H1 (cell line): ENCODE results near the gene MAP1B. TPM values are rescaled to one million over a fixed set of nuclear protein-coding genes. Genes with fewer than 3 reads are reported as not detected.

Experiments
- CTCF ChIA-PET: fragments of 300-600 bp; sonication (Branson Sonifier 250); formaldehyde crosslinking; loops from one replicate; lab custom pipeline; 2021; ENCODE audit not compliant: partially characterized antibody; lab: Charles Lee
- POLR2A ChIA-PET: fragments of 300-600 bp; sonication (Branson Sonifier 250); formaldehyde crosslinking; loops from one replicate; lab custom pipeline; 2021; ENCODE audit warnings: inconsistent platforms; ENCODE audit not compliant: partially characterized antibody; lab: Charles Lee
- DNase-seq, 2 experiments: peaks; one replicate each; pipeline versions ENCODE4 v3.0.0 to v3.0.0-alpha.2; 2010 to 2022; ENCODE audit warnings: low spot score in 2 of 2, low read depth in 1 of 2, mixed read lengths in 1 of 2
- FAIRE-seq: peaks from 2 replicates; lab custom pipeline; 2011; peaks lifted over from hg19 to GRCh38; lab: Jason Lieb, UNC
- H2AFZ ChIP-seq: 2 replicates; pipeline ENCODE4 v1.8.1; 2012; ENCODE audit warnings: low read length, inconsistent platforms
- H2AK5ac ChIP-seq: 2 replicates; pipeline ENCODE4 v1.6.1; 2013; ENCODE audit warnings: low read depth, low read length
- H2BK120ac ChIP-seq: replicated peaks from 2 replicates; pipeline ENCODE3; 2013; ENCODE audit warnings: low read depth, low read length, inconsistent platforms
- H2BK12ac ChIP-seq: 2 replicates; pipeline ENCODE4 v1.6.1; 2013; ENCODE audit warnings: low read depth, low read length
- H2BK15ac ChIP-seq: 2 replicates; pipeline ENCODE4 v1.6.1; 2013; ENCODE audit warnings: low read length
- H2BK20ac ChIP-seq: 2 replicates; pipeline ENCODE4 v1.6.1; 2013; ENCODE audit warnings: low read length
- H2BK5ac ChIP-seq: 2 replicates; pipeline ENCODE4 v1.6.1; 2013; ENCODE audit warnings: low read depth, low read length
- H3K14ac ChIP-seq: 2 replicates; pipeline ENCODE4 v1.6.1; 2013; ENCODE audit warnings: inconsistent platforms; ENCODE audit not compliant: insufficient read length
- H3K18ac ChIP-seq: 2 replicates; pipeline ENCODE4 v1.6.1; 2013; ENCODE audit warnings: low read length; ENCODE audit errors: extremely low read depth
- H3K23ac ChIP-seq: 2 replicates; pipeline ENCODE4 v1.6.1; 2013; ENCODE audit warnings: inconsistent platforms; ENCODE audit not compliant: insufficient read length
- H3K23me2 ChIP-seq: 2 replicates; pipeline ENCODE4 v1.6.1; 2013; ENCODE audit warnings: low read depth, low read length
- H3K27ac ChIP-seq: 2 replicates; pipeline ENCODE4 v1.6.1; 2011; ENCODE audit warnings: low read depth, low read length, inconsistent platforms
- H3K27me3 ChIP-seq, 4 experiments: replicated peaks in 1 of 4; 1 replicate in 1 of 4; 2 replicates in 3 of 4; pipeline versions ENCODE4 v1.6.1 to v1.8.1; 2011 to 2013; ENCODE audit warnings: low read length in 3 of 4, mild to moderate bottlenecking in 3 of 4, inconsistent platforms in 2 of 4, mixed read lengths in 2 of 4, moderate library complexity in 1 of 4; ENCODE audit not compliant: control insufficient read depth in 3 of 4, insufficient read depth in 3 of 4; ENCODE audit errors: extremely low read depth in 1 of 4
- H3K36me3 ChIP-seq, 4 experiments: 2 replicates each; pipeline versions ENCODE4 v1.6.1 to v1.8.1; 2011 to 2013; ENCODE audit warnings: mild to moderate bottlenecking in 4 of 4, low read length in 3 of 4, moderate library complexity in 2 of 4, control low read depth in 1 of 4, inconsistent platforms in 1 of 4; ENCODE audit not compliant: insufficient read depth in 4 of 4, control insufficient read depth in 2 of 4
- H3K4ac ChIP-seq: replicated peaks from 2 replicates; pipeline ENCODE3; 2013; ENCODE audit warnings: low read length, low read depth, mixed read lengths, inconsistent platforms; ENCODE audit not compliant: insufficient read length
- H3K4me1 ChIP-seq, 4 experiments: replicated peaks in 1 of 4; 1 replicate in 1 of 4; 2 replicates in 3 of 4; pipeline versions ENCODE4 v1.6.1 to v1.8.1; 2011 to 2013; ENCODE audit warnings: low read length in 3 of 4, inconsistent platforms in 2 of 4, mixed read lengths in 1 of 4; ENCODE audit not compliant: insufficient read depth in 4 of 4, control insufficient read depth in 3 of 4
- H3K4me2 ChIP-seq, 2 experiments: 2 replicates each; pipeline versions ENCODE4 v1.6.1 to v1.8.1; 2011 to 2013; ENCODE audit warnings: low read depth in 2 of 2, low read length in 2 of 2, control low read depth in 1 of 2, inconsistent platforms in 1 of 2, mild to moderate bottlenecking in 1 of 2; ENCODE audit not compliant: insufficient read depth in 1 of 2
- H3K4me3 ChIP-seq, 4 experiments: fragments of 200-600, 300-600 bp in 1 of 4; sonication (generic), shearing (Covaris generic), sonication (Bioruptor Twin) in 1 of 4; 2 replicates each; pipeline versions ENCODE4 v1.5.1 to v1.8.1; 2011 to 2016; ENCODE audit warnings: low read length in 4 of 4, low read depth in 3 of 4, control low read depth in 2 of 4, inconsistent platforms in 2 of 4, mild to moderate bottlenecking in 2 of 4, mixed read lengths in 1 of 4, moderate library complexity in 1 of 4; ENCODE audit not compliant: insufficient read depth in 2 of 4; ENCODE audit errors: extremely low read depth in 1 of 4
- H3K56ac ChIP-seq: replicated peaks from 2 replicates; pipeline ENCODE3; 2013; ENCODE audit warnings: low read depth, mild to moderate bottlenecking, mixed read lengths, low read length, inconsistent platforms; ENCODE audit not compliant: insufficient read length
- H3K79me1 ChIP-seq: 2 replicates; pipeline ENCODE4 v1.6.1; 2013; ENCODE audit warnings: low read depth, low read length, control low read depth
- H3K79me2 ChIP-seq, 2 experiments: 2 replicates each; pipeline versions ENCODE4 v1.6.1 to v1.8.1; 2012 to 2013; ENCODE audit warnings: low read length in 2 of 2, mild to moderate bottlenecking in 2 of 2, inconsistent platforms in 1 of 2; ENCODE audit not compliant: insufficient read depth in 2 of 2, control insufficient read depth in 1 of 2
- H3K9ac ChIP-seq, 4 experiments: replicated peaks in 1 of 4; 1 replicate in 1 of 4; 2 replicates in 3 of 4; pipeline versions ENCODE4 v1.6.1 to v1.8.1; 2011 to 2013; ENCODE audit warnings: low read depth in 3 of 4, low read length in 3 of 4, control low read depth in 2 of 4, mild to moderate bottlenecking in 2 of 4, moderate library complexity in 2 of 4, inconsistent platforms in 1 of 4; ENCODE audit errors: extremely low read depth in 1 of 4
- H3K9me3 ChIP-seq, 2 experiments: 2 replicates each; pipeline versions ENCODE4 v1.6.1 to v1.8.1; 2012 to 2013; ENCODE audit warnings: mild to moderate bottlenecking in 2 of 2, moderate library complexity in 2 of 2, control low read depth in 1 of 2, inconsistent platforms in 1 of 2, low read depth in 1 of 2, low read length in 1 of 2, mixed read lengths in 1 of 2; ENCODE audit not compliant: insufficient read depth in 2 of 2
- H4K20me1 ChIP-seq, 2 experiments: replicated peaks in 1 of 2; 2 replicates each; pipeline versions ENCODE3 to v1.8.1; 2011 to 2013; ENCODE audit warnings: inconsistent platforms in 2 of 2, low read length in 2 of 2, mild to moderate bottlenecking in 1 of 2; ENCODE audit not compliant: insufficient read depth in 2 of 2, control insufficient read depth in 1 of 2
- H4K5ac ChIP-seq: 2 replicates; pipeline ENCODE4 v1.6.1; 2013; ENCODE audit warnings: low read length, low read depth, mixed read lengths, inconsistent platforms; ENCODE audit not compliant: insufficient read length
- H4K8ac ChIP-seq: 2 replicates; pipeline ENCODE4 v1.8.0; 2013; ENCODE audit warnings: mild to moderate bottlenecking, moderate library complexity, low read length, inconsistent platforms; ENCODE audit not compliant: insufficient read depth; ENCODE audit errors: extremely low read depth
- H4K91ac ChIP-seq: replicated peaks from 2 replicates; pipeline ENCODE3; 2013; ENCODE audit warnings: low read length, mixed read lengths, inconsistent platforms; ENCODE audit not compliant: insufficient read length
- ASH2L ChIP-seq: fragments of 200-600, 300-600 bp; sonication (generic); IDR thresholded peaks from one replicate; pipeline ENCODE4 v1.7.1; 2017; ENCODE audit warnings: low read length
- KDM5A ChIP-seq: fragments of 200-600 bp; IDR thresholded peaks from 2 replicates; pipeline ENCODE4 v1.7.1; 2012; ENCODE audit warnings: mild to moderate bottlenecking, low read length, inconsistent platforms, mixed read lengths
- SAP30 ChIP-seq: fragments of 300-600 bp; sonication (generic); IDR thresholded peaks from 2 replicates; pipeline ENCODE4 v1.7.1; 2012; ENCODE audit warnings: low read length, moderate library complexity, mild to moderate bottlenecking, inconsistent platforms; ENCODE audit not compliant: insufficient read depth, insufficient replicate concordance
- ZNF274 ChIP-seq: IDR thresholded peaks from 2 replicates; pipeline ENCODE4 v1.7.0; 2012; ENCODE audit warnings: low read length, borderline replicate concordance; ENCODE audit errors: extremely low read depth
- polyA plus RNA-seq, 7 experiments: library from polyadenylated mRNA; depleted of rRNA in 3 of 7; stranded (reverse) in 5 of 7; unstranded in 2 of 7; fragments of >200 nt in 5 of 7; fragments of 200-250 nt in 2 of 7; gene quantifications; 1 replicate in 5 of 7; 2 replicates in 1 of 7; 4 replicates in 1 of 7; pipeline versions ENCODE4 v1.2.1 to v1.2.3, GENCODE V29; 2011 to 2013; ENCODE audit warnings: missing spikeins in 2 of 7, mixed read lengths in 2 of 7
- total RNA-seq: library from RNA; stranded (reverse); fragmentation: NEBNext Ultra II Directional; extraction: Animal tissue kit (Norgen Biotek cat#: 25700); gene quantifications from 2 replicates; pipeline ENCODE4 v1.2.1, GENCODE V29; 2021

Gene MAP1B
- total and polyA plus RNA-seq, 2 of the 8 experiments (the other 6 are each of a cell fraction or from before 2014, with no cell fraction given): 24.5 to 120 TPM

- Histone ChIP-seq H4K91ac (no peak overlapping the region), H2BK15ac (no peak overlapping the region), H3K56ac (no peak overlapping the region), H4K8ac (no peak overlapping the region), H4K5ac (no peak overlapping the region), H3K23ac (no peak overlapping the region), H2BK12ac (no peak overlapping the region), H2BK5ac (no peak overlapping the region), H2AFZ (no peak overlapping the region), H3K14ac (no peak overlapping the region), H3K27ac (no peak overlapping the region), H3K4ac (no peak overlapping the region), H3K4me3 (no peak overlapping the region), H3K18ac (no peak overlapping the region), H3K79me2 (peaks cover 0 to 4% of the 10 kb centered on the region in 2 experiments; a peak in 1 of 4 replicates), H3K79me1 (no peaks in the 10 kb centered on the region), H2BK120ac (no peak overlapping the region), H3K4me1 (no peaks in the 10 kb centered on the region), H3K36me3 (no peaks in the 10 kb centered on the region; a peak in 3 of 8 replicates), H2BK20ac (no peak overlapping the region), H3K9ac (no peak overlapping the region), H3K27me3 (no peaks in the 10 kb centered on the region), H2AK5ac (no peak overlapping the region), H4K20me1 (peaks cover 0 to 3% of the 10 kb centered on the region in 2 experiments), H3K4me2 (no peak overlapping the region), H3K9me3 (no peaks in the 10 kb centered on the region), H3K23me2 (no peaks in the 10 kb centered on the region)
- POLR2A ChIA-PET: interaction anchor here (0.7 to 0.9 kb wide), 2 partner anchors 9 kb away, joined by 3 read pairs; no protein-coding TSS in a partner anchor
- DNase-seq (no peak), FAIRE-seq (no peak)
- CTCF ChIA-PET: interaction anchor here (0.9 to 1.3 kb wide), 3 partner anchors 12 to 21 kb away, joined by 3 to 4 read pairs (median 3); no protein-coding TSS in a partner anchor
- TF ChIP-seq KDM5A: no peak
- no peak for TF ChIP-seq SAP30
- no peak for TF ChIP-seq ASH2L
- no peak for TF ChIP-seq ZNF274
Observed at GRCh38 chr5:72252008-72252407, 144.7 kb downstream of the MAP1B start.
